HK-2 (cell line): ENCODE measurements around the gene GRHL3.

ENCODE experiments used
- DNase-seq: peaks from one replicate; pipeline ENCODE4 v3.0.0-alpha.2; 2018; ENCODE audit not compliant: unreplicated experiment

GRHL3 gene

DNA sequence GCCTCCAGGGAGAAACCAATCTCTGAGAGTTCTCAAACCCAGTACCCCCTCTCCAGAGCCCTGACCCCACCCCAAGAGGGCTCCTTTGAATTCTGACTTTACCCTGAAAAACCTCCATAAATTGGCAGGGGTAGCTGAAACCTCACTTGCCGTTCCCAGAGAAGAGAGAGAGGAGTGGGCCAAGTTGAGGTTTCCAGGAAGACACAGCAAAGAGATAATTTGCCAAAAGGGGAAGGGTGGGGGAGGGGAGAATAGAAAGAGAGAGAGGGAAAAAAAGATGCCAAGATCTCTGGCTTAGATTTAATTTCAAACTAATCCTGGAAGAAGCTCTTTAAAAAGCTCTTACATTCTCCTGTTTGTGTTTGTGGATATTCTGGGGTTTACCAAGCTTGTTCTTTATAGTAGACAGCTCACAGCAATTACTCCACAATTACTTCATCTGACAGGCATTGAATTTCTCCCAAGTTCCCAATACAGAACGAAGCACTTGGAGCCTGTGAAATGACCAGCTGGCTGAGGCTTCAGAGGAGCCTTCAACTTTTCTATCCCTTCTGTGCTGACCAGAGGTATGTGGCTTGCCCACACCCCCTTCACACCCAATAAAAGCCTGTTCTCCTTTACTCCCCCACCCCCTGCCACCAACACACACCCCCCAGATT, 1.1 kb upstream of the GRHL3 start:
- DNase-seq = no peak

DNA sequence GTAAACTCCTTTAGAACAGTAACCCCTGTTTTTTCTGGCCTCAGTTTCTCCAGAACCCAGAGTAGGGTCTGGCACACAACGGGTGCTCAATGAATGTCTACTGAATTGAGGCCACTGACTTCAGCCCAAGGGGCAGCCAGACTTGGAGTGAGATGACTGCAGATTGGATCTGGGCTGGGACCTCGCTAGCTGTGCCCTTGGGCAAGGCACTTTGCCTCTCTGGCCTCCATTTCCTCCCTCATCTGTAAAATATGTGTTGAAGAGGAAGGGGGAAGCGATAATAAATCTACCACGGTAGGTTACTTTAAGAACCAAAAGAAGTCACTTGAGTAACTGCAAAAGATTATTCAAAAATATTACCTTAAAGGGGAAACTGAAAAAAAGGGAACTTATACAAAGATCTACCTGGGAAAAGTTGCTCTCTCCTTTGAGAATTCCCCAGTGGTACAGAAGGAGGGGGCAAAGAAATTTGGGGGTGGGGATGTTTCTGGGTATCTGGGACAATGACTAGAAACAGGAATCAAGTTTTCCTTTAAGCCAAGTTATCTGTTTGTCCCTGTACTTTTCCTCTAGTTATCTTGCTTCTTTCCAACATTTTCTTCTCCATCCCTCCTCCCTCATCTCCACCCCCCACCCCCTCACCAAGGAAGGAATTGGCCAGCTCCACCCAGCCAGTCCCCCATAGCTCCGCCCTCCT, 394 bp upstream of the GRHL3 start:
- DNase-seq = no peak

- no peak for DNase-seq
Measured at GRCh38 chr1:24319962-24320361, 805 bp downstream of the GRHL3 start.

DNA sequence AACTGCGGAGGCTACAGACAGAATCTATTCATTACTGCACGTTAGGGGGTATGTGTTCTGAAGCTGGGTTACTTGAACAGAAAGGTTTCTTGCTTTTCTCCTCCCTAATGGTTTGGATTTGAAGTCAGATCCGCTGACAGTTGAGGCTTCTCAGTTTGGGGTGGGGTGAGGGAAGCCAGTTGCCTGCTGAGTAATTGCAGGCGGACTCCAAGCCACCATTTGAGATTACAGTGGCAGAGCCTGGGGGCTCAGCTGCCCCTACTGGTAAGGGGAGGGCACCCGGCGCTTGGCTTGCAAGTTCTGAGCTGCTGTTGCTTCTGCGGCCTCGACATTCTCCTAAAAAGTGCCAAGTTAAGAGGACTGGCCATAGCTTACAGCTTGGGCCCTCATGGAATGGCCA, 2.0 kb downstream of the GRHL3 start:
- DNase-seq = no peak

DNA sequence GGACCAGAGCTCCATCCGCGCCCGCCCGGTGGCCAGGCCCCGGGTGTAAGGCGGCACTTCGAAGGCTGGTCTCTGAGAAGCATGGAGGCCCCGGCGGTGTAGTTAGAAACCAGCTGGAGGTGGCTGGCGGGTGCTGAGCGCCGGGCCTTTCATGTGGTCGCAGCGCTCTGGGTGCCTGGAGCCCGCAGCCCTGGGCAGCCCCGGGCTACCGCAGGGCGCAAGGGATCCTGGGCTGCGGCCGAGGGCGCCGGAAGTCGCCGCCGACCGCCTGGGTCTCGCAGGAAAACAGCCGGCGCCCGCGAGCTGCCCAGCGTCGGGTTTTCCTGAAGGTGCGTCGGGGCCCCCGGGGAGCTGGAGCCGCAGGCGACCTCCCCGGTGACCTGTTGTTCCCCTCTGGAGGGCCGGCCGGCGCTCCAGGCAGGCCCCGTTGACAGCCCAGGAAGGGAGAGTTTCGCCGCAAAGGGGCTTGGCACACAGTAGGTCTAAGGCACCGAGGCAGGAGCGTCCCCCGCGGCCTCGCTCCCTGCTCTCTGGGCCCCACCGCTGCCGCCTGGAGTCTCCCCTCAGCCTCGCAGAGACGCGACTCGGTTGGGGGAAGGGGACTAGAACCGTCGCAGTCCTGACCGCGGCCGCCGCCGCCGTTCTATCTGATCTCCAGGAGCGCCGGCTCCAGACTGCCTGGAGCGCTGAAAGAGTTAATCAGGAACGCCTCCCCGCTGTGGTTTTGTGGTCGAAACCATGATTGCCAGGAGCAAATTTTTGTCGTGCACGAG, 2.7 kb downstream of the GRHL3 start:
- DNase-seq = peak; percentile 88

DNA sequence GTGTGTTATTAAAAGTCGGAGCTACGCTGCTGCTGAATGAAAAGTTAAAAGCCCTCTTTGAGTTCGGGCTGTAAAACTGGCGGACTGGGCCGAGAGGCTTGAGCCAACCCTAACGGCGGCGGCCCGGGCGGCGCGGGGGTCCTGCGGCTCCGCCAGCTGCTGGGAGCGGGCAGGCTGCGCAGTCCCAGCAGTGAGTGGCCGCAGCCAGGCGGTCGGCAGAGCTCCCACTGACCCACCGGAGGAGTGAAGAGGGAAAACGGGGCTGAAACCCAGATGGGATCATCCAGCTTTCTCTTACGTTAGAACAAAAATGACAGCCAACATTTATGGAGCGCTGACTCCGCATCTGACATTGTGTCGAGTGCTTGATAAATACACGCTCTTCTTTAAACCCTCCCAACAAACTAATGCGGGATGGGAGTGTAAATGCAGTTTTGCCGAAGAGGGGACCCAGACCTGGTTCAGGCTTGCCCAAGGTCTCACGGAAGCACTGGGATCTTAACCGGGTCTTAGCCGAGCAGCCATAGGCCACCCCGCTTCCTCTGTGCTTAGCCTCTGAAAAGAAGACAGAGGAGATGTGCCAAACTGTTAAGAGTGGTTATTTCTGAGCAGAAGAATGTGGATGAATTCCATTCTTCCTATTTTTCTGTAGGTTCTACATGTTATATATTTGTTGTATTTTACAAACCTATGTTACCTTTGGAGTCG, 3.5 kb downstream of the GRHL3 start:
- no peak for DNase-seq

DNA sequence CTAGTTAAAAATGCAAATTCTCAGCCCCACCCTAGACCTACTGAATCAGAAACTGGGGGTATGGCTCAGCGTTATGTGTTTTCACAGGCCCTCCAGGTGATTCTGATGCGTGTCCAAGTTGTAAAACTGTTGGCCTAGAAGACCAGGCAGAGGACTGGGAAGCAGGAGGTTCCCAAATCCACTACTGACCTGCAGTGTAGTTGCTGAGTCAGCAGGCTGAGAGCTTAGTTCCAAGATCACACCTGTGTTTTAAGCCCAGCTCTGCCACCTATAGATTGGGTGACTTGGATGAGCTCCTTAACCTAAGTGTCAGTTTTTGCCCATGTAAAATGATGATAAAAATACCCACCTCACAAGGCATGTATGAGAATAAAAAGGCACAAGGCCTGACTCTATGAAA, 4.1 kb downstream of the GRHL3 start:
- DNase-seq = no peak

DNA sequence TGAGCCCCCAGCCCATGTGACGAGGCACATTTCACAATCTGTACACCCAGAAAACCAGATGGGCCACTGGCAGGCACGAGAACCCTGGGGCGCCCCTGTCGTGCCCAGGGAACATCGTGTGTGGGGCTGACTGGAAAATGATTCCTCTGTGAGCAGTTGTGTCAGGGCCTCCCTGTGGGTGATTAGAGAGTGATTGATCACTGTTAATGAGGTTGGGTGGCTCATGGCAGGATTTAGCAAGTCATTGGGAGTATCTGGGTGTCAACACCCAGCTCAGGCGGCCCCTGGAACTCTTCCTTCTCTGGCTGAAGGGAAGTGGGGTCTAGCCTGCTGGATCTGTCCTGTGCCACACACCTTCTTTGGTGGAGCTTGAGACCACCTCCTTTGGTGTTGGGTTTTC, 5.7 kb downstream of the GRHL3 start:
- no peak for DNase-seq

- no peak for DNase-seq
Measured at GRCh38 chr1:24325587-24326449, 6.7 kb downstream of the GRHL3 start.

DNA sequence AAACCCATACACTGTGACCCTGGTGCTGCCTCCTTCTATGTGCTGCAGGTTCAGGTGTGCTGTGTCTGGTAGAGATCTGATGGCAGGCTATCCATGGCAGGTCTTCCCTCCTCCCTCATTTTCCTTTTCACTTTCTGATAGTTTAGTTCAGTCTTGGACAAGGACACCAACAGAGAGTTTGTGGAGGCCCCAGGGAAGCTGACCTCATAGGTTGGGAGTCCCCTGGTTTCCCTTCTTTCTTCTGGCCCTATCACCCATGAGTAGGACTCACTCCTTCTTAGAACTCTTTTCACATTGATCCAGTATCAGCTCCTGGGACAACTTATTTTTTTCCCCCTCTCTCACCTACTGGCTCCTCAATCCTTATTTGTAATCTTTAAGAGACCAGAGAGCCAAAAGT, 8.3 kb downstream of the GRHL3 start:
- no peak for DNase-seq

DNA sequence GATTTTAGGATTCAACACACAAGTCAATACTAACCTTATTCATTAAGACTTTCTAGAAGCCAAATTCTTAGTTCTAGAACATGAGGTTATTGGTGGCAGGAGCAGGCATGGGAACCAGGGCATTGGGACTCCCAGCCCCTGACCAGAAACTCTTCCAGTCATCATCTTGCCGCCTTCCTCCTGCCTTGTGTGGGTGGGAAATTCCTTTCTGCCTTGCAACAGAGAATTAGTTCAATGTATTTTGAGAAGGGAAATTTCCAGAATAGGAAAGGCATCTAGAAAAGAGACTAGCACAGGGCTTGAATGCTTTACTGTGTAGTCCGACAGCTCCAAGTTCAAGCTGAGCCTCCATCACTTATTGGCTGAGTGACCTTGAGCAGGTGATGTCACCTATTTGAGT, 8.7 kb downstream of the GRHL3 start:
- DNase-seq = no peak

DNA sequence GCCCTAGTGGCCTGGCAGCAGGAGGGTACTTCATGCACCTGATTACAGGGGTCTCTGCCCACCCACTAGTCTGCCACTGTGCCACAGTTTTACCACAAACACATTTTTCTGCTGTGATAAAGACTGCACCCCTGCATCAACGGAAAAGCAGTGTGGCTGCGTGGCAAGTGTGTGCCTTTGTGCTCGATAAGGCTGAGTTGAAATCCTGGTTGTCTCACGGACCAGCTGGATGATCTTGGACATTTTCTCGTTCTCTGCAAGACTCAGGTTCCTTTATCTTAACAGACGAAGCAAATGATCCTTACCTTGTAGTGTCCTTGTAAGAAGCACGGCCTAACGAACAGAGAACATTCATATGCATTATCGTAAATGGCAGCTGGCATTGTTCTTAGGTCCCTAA, 10.2 kb downstream of the GRHL3 start:
- no peak for DNase-seq

- DNase-seq = no peak
Measured at GRCh38 chr1:24329797-24330543, 10.8 kb downstream of the GRHL3 start.

GRCh38 chr1:24331961-24332673, 13.0 kb downstream of the GRHL3 start:
- DNase-seq = no peak

DNA sequence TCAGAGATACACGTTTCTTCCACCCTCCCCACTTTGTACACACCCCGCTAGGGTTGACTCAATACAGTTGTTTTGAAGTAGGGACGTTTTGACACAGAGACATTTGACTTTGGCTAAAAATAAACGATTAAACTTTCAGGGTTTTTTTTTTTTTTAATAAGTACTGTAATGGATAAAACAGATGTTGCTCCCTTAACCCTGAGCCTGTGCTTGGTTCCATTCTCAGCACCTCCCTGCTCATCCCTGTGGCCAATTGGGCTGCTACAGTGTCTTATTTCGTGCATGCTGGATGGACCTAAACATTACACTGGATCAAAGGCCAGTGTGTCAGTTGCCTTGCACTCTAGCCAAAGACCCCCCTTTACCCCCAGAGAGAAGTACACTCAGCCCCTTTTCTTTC, 16.9 kb downstream of the GRHL3 start:
- DNase-seq = no peak

DNA sequence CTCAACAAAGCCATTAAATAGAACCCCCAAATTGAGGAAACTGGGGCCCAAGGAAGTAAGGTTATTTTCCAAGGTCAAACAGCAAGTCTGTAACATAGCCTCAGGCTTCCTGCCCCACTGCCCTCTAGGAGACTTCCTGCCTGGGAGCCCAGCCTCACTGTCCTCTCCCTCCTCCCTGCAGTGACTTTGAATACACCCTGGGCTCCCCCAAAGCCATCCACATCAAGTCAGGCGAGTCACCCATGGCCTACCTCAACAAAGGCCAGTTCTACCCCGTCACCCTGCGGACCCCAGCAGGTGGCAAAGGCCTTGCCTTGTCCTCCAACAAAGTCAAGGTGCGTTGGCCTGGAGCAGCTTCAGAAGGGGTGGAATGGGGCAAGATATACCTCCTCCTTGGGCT, 18.3 kb downstream of the GRHL3 start:
- no peak for DNase-seq

GRCh38 chr1:24338447-24338846, 19.3 kb downstream of the GRHL3 start:
- no peak for DNase-seq

GRCh38 chr1:24339996-24340395, 20.8 kb downstream of the GRHL3 start:
- DNase-seq = no peak

GRCh38 chr1:24340770-24341169, 21.6 kb downstream of the GRHL3 start:
- DNase-seq = no peak

DNA sequence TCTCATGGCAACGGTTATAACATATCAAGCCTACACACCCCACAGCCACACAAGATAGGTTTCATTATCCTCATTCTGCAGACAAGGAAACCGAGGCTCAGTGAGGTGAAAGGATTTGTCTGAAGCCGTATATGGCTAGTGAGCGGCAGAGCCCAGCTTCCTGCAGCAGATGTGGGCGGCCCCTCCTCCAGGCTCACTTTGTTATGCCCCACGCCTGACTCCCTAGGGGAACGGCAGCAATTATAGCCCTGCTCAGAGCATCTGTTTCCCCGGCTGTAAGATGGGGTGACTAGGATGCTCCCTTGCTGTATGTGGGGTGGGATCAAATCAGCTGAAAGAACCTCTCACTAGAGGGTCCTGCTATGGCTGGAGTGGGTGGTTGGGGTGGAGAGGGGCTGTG, 22.1 kb downstream of the GRHL3 start:
- DNase-seq = no peak
